ENCODE results near the gene MRPL39. TPM values are rescaled to one million over a fixed set of nuclear protein-coding genes. Genes with fewer than 3 reads are reported as not detected.

The MRPL39 gene
- polyA plus RNA-seq, 3 donors, result 5.1 to 22.3 (median 15.5) TPM

- no peak overlapping the region for H2AFZ ChIP-seq (ENCODE audit: insufficient read depth, low read depth, low read length, poor library complexity, severe bottlenecking)
- H3K27ac Mint-ChIP-seq, result no peak overlapping the region
- H3K4me3 ChIP-seq (replicated peaks in 1 of 3; ENCODE audit: low read depth in 2 of 3, low read length in 3 of 3), result no peak overlapping the region
- no peak overlapping the region for H3K4me3 Mint-ChIP-seq
- TF ChIP-seq CTCF (IDR thresholded peaks at IDR 0.05), result no peak
- no peaks in the 10 kb centered on the region for H3K79me2 ChIP-seq (ENCODE audit: insufficient read depth, low read length)
- H3K36me3 ChIP-seq (replicated peaks in 1 of 2; ENCODE audit: control insufficient read depth in 1 of 2, insufficient read depth in 2 of 2, low read length in 2 of 2), result no peaks in the 10 kb centered on the region
- no peak overlapping the region for H3K9ac ChIP-seq (ENCODE audit: insufficient read depth, low read length, poor library complexity, severe bottlenecking)
- no peak overlapping the region for H3K4me2 ChIP-seq (replicated peaks; ENCODE audit: extremely low read depth, low read length, poor library complexity, severe bottlenecking)
- H3K27me3 Mint-ChIP-seq (ENCODE audit: low read depth in 3 of 3), result no peaks in the 10 kb centered on the region
- WGBS (ENCODE audit: insufficient coverage), result no CpG with 5 or more reads among the region's 6 CpGs
- intact Hi-C loops (cut with micrococcal nuclease), result no loop called here
- H3K9me3 Mint-ChIP-seq, result no peaks in the 10 kb centered on the region
- H3K27ac ChIP-seq (ENCODE audit: low read depth in 1 of 2, low read length in 2 of 2), result no peak overlapping the region
- peaks cover 13 to 18% of the 10 kb centered on the region in 2 donors for H3K36me3 Mint-ChIP-seq
- H3K4me1 Mint-ChIP-seq, result peaks cover 8% of the 10 kb centered on the region
- DNase-seq, result peak in 1 of 3 donors; percentile 77
- no peaks in the 10 kb centered on the region for H3K27me3 ChIP-seq (ENCODE audit: control insufficient read depth in 2 of 2, insufficient read depth in 2 of 2, low read length in 2 of 2)
- H3K4me1 ChIP-seq (ENCODE audit: control insufficient read depth in 1 of 2, insufficient read depth in 2 of 2, low read length in 2 of 2), result no peaks in the 10 kb centered on the region
- H3K9me3 ChIP-seq (replicated peaks in 1 of 2; ENCODE audit: control insufficient read depth in 1 of 2, insufficient read depth in 1 of 2, low read length in 2 of 2), result no peaks in the 10 kb centered on the region
- no peaks in the 10 kb centered on the region for H4K20me1 ChIP-seq (ENCODE audit: insufficient read depth, low read length)
These were observed 33.7 kb downstream of the MRPL39 start for GRCh38 chr21:25573409-25574206.

GRCh38 chr21:25572861-25573310, 34.4 kb downstream of the MRPL39 start:
- H3K4me3 Mint-ChIP-seq, result no peak overlapping the region
- no peaks in the 10 kb centered on the region for H3K36me3 ChIP-seq (replicated peaks in 1 of 2; ENCODE audit: control insufficient read depth in 1 of 2, insufficient read depth in 2 of 2, low read length in 2 of 2)
- peaks cover 14% of the 10 kb centered on the region for H3K4me1 Mint-ChIP-seq

More at GRCh38 chr21:25572861-25573310, 34.4 kb downstream of the MRPL39 start:
- Mint-ChIP-seq H3K27me3 (ENCODE audit: low read depth in 3 of 3) (peaks cover 0 to 2% (median 0%) of the 10 kb centered on the region in 3 donors), H3K9me3 (no peaks in the 10 kb centered on the region), H3K36me3 (peaks cover 13 to 16% of the 10 kb centered on the region in 2 donors), H3K27ac (no peak overlapping the region)
- DNase-seq, result peak in 1 of 3 donors; percentile 18
- Histone ChIP-seq H3K9me3 (replicated peaks in 1 of 2; ENCODE audit: control insufficient read depth in 1 of 2, insufficient read depth in 1 of 2, low read length in 2 of 2) (no peaks in the 10 kb centered on the region), H3K4me3 (replicated peaks in 1 of 3; ENCODE audit: low read depth in 2 of 3, low read length in 3 of 3) (no peak overlapping the region), H3K9ac (ENCODE audit: insufficient read depth, low read length, poor library complexity, severe bottlenecking) (no peak overlapping the region), H4K20me1 (ENCODE audit: insufficient read depth, low read length) (no peaks in the 10 kb centered on the region), H2AFZ (ENCODE audit: insufficient read depth, low read depth, low read length, poor library complexity, severe bottlenecking) (no peak overlapping the region), H3K79me2 (ENCODE audit: insufficient read depth, low read length) (no peaks in the 10 kb centered on the region), H3K27ac (ENCODE audit: low read depth in 1 of 2, low read length in 2 of 2) (no peak overlapping the region), H3K4me2 (replicated peaks; ENCODE audit: extremely low read depth, low read length, poor library complexity, severe bottlenecking) (no peak overlapping the region), H3K4me1 (ENCODE audit: control insufficient read depth in 1 of 2, insufficient read depth in 2 of 2, low read length in 2 of 2) (no peaks in the 10 kb centered on the region), H3K27me3 (ENCODE audit: control insufficient read depth in 2 of 2, insufficient read depth in 2 of 2, low read length in 2 of 2) (no peaks in the 10 kb centered on the region)
- intact Hi-C loops (cut with micrococcal nuclease), result no loop called here
- no CpG with 5 or more reads among the region's 3 CpGs for WGBS (ENCODE audit: insufficient coverage)
- no peak for TF ChIP-seq CTCF (IDR thresholded peaks at IDR 0.05)
